DND-41 (cell line): ENCODE measurements around the gene FMN1.

Experiments
- CTCF ChIP-seq: IDR thresholded peaks from 2 replicates; pipeline ENCODE4 v1.5.1; 2012; ENCODE audit warnings: borderline replicate concordance, low read length, moderate library complexity, mild to moderate bottlenecking; ENCODE audit not compliant: poor library complexity, severe bottlenecking; ENCODE audit errors: extremely low read depth
- EZH2 ChIP-seq: IDR thresholded peaks from 3 replicates; pipeline ENCODE4 v1.6.1; 2012; ENCODE audit warnings: borderline replicate concordance, low read depth, mild to moderate bottlenecking, moderate library complexity, low read length, inconsistent platforms; ENCODE audit not compliant: severe bottlenecking

GRCh38 chr15:33242669-33243191 is 48.2 kb upstream of the FMN1 start:
- peak; percentile 48 for TF ChIP-seq CTCF
- no peak for TF ChIP-seq EZH2
